GM21786 (cell line): ENCODE data around the gene SSU72.
"Not testable (repeated sequence)": the region's sequence is repeated elsewhere in the genome, so short reads cannot be mapped to it uniquely, and the experiment has no call there.

Experiments
- ATAC-seq: cut with Tn5 transposase; IDR thresholded peaks from one replicate; pipeline ENCODE4 v1.9.1; 2021; ENCODE audit not compliant: unreplicated experiment

The SSU72 gene

GRCh38 chr1:1508775-1509464 lies 65.7 kb downstream of the SSU72 start:
- not testable (repeated sequence) for ATAC-seq

- ATAC-seq = no peak
Observed at GRCh38 chr1:1507305-1507704, 67.4 kb downstream of the SSU72 start.

- not testable (repeated sequence) for ATAC-seq
Observed at GRCh38 chr1:1505801-1506200, 68.9 kb downstream of the SSU72 start.

DNA sequence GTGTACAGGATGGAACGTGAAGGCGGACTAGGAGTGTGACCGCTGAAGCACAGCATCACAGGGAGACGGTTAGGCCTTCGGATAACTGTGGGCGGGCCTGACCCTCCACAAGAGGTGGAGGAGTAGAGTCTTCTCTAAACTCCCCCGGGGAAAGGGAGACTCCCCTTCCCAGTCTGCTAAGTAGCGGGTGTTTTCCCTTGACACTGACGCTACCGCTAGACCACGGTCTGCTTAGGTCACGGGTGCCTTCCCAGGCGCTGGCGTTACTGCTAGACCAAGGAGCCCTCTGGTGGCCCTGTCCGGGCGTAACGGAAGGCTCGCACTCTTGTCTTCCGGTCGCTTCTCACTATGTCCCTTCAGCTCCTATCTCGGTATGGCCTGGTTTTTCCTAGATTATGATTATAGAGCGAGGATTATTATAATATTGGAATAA lies 69.3 kb downstream of the SSU72 start:
- ATAC-seq = peak; percentile 65

DNA sequence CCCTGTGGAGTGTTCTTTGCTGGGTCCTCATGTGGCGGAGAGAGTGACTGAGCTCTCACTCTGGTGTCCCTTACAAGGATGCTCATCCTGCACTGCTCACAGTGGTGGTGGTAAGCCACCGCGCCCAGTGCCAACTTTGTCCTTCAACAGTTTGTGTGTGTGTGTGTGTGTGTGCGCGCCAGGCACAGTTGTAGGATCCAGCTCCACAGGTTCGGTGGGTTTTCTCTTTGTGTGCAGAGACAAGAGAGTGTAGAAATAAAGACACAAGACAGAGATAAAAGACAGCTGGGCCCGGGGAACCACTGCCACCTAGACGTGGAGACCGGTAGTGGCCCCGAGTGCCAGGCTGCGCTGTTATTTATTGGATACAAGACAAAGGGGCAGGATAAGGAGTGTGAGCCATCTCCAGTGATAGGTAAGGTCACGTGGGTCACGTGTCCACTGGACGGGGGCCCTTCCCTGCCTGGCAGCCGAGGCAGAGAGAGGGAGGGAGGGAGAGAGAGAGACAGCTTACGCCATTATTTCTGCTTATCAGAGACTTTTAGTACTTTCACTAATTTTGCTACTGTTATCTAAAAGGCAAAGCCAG lies 69.8 kb downstream of the SSU72 start:
- ATAC-seq = not testable (repeated sequence)

DNA sequence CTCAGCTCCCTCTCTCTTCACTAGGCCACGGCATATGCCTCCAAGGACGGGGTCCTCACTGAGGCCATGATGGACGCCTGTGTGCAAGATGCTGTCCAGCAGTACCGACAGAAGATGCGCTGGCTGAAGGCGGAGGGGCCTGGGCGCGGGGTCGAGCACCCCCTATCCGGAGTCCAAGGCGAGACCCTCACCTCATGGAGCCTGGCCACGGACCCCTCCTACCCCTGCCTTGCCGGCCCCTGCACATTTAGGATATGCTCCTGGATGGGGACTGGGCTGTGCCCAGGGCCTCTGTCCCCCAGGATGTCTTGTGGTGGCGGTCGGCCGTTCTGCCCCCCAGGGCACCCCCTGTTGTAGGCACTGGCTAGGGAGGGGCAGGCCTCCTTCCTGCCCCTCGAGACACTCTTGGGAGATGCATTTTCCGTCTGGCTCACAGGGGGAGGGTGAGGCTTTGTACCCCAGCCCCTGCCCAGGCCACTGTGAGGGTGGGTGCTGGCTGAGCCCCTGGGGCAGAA lies 79.1 kb downstream of the SSU72 start:
- not testable (repeated sequence) for ATAC-seq

DNA sequence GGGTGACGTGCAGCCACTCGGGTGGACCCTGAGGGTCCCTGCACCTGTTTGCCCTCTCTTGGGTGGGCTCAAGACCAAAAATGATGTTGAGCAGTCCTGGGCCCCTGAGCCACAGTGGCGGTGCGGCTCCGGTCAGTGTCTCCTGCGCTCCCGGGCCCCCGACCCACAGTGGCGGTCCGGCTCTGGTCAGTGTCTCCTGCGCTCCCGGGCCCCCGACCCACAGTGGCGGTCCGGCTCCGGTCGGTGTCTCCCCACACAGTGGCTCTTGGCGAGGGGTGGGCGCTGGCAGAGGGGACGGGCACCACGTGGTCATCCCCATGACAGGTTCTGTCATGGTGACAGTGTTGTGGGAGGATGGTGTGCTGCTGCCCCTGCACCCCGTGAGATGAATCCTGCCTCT lies 80.4 kb downstream of the SSU72 start:
- not testable (repeated sequence) for ATAC-seq
